ENCODE measurements around the gene USP17L29. TPM values are rescaled to one million over a fixed set of nuclear protein-coding genes. Genes with fewer than 3 reads are reported as not detected.
"Not testable (repeated sequence)": the region's sequence is repeated elsewhere in the genome, so short reads cannot be mapped to it uniquely, and the experiment has no call there.

The USP17L29 gene
- not detected for total RNA-seq (ENCODE audit: unreplicated experiment)
- long read RNA-seq = 0 reads

- H3K9me3 Mint-ChIP-seq (ENCODE audit: unreplicated experiment); H3K4me3 Mint-ChIP-seq (ENCODE audit: unreplicated experiment); H3K4me1 Mint-ChIP-seq (ENCODE audit: unreplicated experiment); H3K27me3 Mint-ChIP-seq (ENCODE audit: unreplicated experiment); DNase-seq (ENCODE audit: low spot score); H3K36me3 Mint-ChIP-seq (ENCODE audit: low read depth, unreplicated experiment); H3K27ac Mint-ChIP-seq (ENCODE audit: unreplicated experiment): not testable (repeated sequence)
These were observed at the start of gene USP17L29 for GRCh38 chr4:9353338-9353737. Gene USP17L29 (plus strand): TSS chr4:9353638. CDS start chr4:9353638, 0 bp downstream.

DNA sequence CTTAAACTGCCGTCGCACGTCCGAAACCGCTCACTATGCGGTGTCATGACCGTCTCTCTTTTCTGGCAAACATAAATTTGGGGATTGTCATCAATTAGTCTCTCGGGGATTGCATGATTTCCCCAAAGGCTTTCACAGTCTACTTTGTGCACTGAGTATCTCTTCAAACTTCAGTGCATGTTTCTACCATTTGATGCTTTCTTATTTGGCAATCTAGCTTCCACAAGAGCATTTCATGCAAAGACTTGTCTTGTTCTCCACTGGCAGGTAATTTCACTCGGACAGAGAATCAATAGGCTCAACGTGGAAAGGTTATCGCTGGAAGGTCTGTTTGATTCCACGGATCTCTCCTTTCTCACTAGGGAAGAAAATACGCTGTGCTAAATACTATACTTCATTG is 29.2 kb upstream of the USP17L29 start:
- H3K36me3 Mint-ChIP-seq (ENCODE audit: low read depth, unreplicated experiment); H3K9me3 Mint-ChIP-seq (ENCODE audit: unreplicated experiment); H3K27me3 Mint-ChIP-seq (ENCODE audit: unreplicated experiment); H3K27ac Mint-ChIP-seq (ENCODE audit: unreplicated experiment); H3K4me3 Mint-ChIP-seq (ENCODE audit: unreplicated experiment); DNase-seq (ENCODE audit: low spot score); H3K4me1 Mint-ChIP-seq (ENCODE audit: unreplicated experiment): not testable (repeated sequence)

- not testable (repeated sequence) for H3K36me3 Mint-ChIP-seq (ENCODE audit: low read depth, unreplicated experiment); DNase-seq (ENCODE audit: low spot score); H3K4me1 Mint-ChIP-seq (ENCODE audit: unreplicated experiment); H3K27me3 Mint-ChIP-seq (ENCODE audit: unreplicated experiment); H3K27ac Mint-ChIP-seq (ENCODE audit: unreplicated experiment); H3K4me3 Mint-ChIP-seq (ENCODE audit: unreplicated experiment); H3K9me3 Mint-ChIP-seq (ENCODE audit: unreplicated experiment)
These were observed 28.6 kb upstream of the USP17L29 start, which contains the start of gene USP17L24 for GRCh38 chr4:9324865-9325264. Gene USP17L24 (plus strand): TSS chr4:9325165. CDS start chr4:9325165, 0 bp downstream.

- not testable (repeated sequence) for H3K27me3 Mint-ChIP-seq (ENCODE audit: unreplicated experiment); H3K36me3 Mint-ChIP-seq (ENCODE audit: low read depth, unreplicated experiment); H3K4me1 Mint-ChIP-seq (ENCODE audit: unreplicated experiment); H3K27ac Mint-ChIP-seq (ENCODE audit: unreplicated experiment); H3K4me3 Mint-ChIP-seq (ENCODE audit: unreplicated experiment); DNase-seq (ENCODE audit: low spot score); H3K9me3 Mint-ChIP-seq (ENCODE audit: unreplicated experiment)
These were observed 23.8 kb upstream of the USP17L29 start, which contains the start of gene USP17L25 for GRCh38 chr4:9329611-9330010. Gene USP17L25 (plus strand): TSS chr4:9329911. CDS start chr4:9329911, 0 bp downstream.

DNA sequence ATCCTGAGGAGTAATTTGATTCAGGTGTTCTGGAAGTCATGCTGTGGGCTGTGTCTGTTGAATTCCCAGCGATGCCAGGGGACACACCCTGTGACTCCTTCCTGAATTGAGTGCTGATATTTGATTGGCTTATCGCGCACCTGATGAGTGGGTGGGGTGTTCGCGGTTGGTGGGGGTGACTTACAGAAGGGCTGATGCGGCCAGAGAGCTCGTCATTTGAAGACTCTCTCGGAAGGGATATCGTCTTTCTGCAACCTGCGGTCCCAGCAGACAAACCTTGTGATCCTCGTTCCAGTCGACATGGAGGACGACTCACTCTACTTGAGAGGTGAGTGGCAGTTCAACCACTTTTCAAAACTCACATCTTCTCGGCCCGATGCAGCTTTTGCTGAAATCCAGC is 19.1 kb upstream of the USP17L29 start, which contains the start of gene USP17L26:
USP17L26 (plus strand) TSS at position 301 of the 400 bp plus-strand sequence; CDS start at position 301, 0 bp downstream.
- H3K27me3 Mint-ChIP-seq (ENCODE audit: unreplicated experiment); H3K4me1 Mint-ChIP-seq (ENCODE audit: unreplicated experiment); H3K4me3 Mint-ChIP-seq (ENCODE audit: unreplicated experiment); H3K27ac Mint-ChIP-seq (ENCODE audit: unreplicated experiment); DNase-seq (ENCODE audit: low spot score); H3K36me3 Mint-ChIP-seq (ENCODE audit: low read depth, unreplicated experiment); H3K9me3 Mint-ChIP-seq (ENCODE audit: unreplicated experiment): not testable (repeated sequence)

DNA sequence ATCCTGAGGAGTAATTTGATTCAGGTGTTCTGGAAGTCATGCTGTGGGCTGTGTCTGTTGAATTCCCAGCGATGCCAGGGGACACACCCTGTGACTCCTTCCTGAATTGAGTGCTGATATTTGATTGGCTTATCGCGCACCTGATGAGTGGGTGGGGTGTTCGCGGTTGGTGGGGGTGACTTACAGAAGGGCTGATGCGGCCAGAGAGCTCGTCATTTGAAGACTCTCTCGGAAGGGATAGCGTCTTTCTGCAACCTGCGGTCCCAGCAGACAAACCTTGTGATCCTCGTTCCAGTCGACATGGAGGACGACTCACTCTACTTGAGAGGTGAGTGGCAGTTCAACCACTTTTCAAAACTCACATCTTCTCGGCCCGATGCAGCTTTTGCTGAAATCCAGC is 14.3 kb upstream of the USP17L29 start, which contains the start of gene USP17L5:
USP17L5 (plus strand) TSS at position 301 of the 400 bp plus-strand sequence; CDS start at position 301, 0 bp downstream.
- H3K36me3 Mint-ChIP-seq (ENCODE audit: low read depth, unreplicated experiment); H3K9me3 Mint-ChIP-seq (ENCODE audit: unreplicated experiment); H3K27me3 Mint-ChIP-seq (ENCODE audit: unreplicated experiment); DNase-seq (ENCODE audit: low spot score); H3K27ac Mint-ChIP-seq (ENCODE audit: unreplicated experiment); H3K4me3 Mint-ChIP-seq (ENCODE audit: unreplicated experiment); H3K4me1 Mint-ChIP-seq (ENCODE audit: unreplicated experiment): not testable (repeated sequence)

- not testable (repeated sequence) for H3K4me3 Mint-ChIP-seq (ENCODE audit: unreplicated experiment); H3K27ac Mint-ChIP-seq (ENCODE audit: unreplicated experiment); H3K9me3 Mint-ChIP-seq (ENCODE audit: unreplicated experiment)
These were observed 9.6 kb upstream of the USP17L29 start, which contains the start of gene USP17L27 for GRCh38 chr4:9343848-9344247. Gene USP17L27 (plus strand): TSS chr4:9344148. CDS start chr4:9344148, 0 bp downstream.

GRCh38 chr4:9348593-9348992 is 4.8 kb upstream of the USP17L29 start, which contains the start of gene USP17L28:
Gene USP17L28 (plus strand): TSS chr4:9348893. CDS start chr4:9348893, 0 bp downstream.
- not testable (repeated sequence) for H3K4me3 Mint-ChIP-seq (ENCODE audit: unreplicated experiment); H3K9me3 Mint-ChIP-seq (ENCODE audit: unreplicated experiment); H3K27ac Mint-ChIP-seq (ENCODE audit: unreplicated experiment); H3K27me3 Mint-ChIP-seq (ENCODE audit: unreplicated experiment); H3K4me1 Mint-ChIP-seq (ENCODE audit: unreplicated experiment); DNase-seq (ENCODE audit: low spot score); H3K36me3 Mint-ChIP-seq (ENCODE audit: low read depth, unreplicated experiment)

More at GRCh38 chr4:9343848-9344247, 9.6 kb upstream of the USP17L29 start, which contains the start of gene USP17L27:
- DNase-seq (ENCODE audit: low spot score); H3K36me3 Mint-ChIP-seq (ENCODE audit: low read depth, unreplicated experiment); H3K27me3 Mint-ChIP-seq (ENCODE audit: unreplicated experiment); H3K4me1 Mint-ChIP-seq (ENCODE audit: unreplicated experiment): not testable (repeated sequence)

DNA sequence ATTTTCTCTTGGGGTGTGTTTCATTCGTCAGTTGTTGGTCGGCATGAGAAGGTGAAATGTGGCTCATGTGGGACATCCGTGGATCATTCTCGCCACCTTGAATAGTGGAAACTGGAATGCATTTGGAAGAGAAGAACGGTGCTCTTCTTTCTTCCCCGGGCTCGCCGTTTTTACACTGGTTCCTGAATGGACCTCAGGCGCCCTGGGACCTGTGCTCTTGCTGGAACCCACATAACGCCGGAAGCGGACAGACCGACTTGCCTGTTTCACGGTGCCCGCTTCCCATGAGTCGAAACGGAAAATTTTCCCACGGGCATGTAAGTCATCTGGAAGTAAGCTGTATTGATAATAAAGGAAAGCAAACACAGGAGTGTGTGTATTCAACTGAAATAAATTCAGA is 2.6 kb upstream of the USP17L29 start:
- H3K27me3 Mint-ChIP-seq (ENCODE audit: unreplicated experiment); H3K4me3 Mint-ChIP-seq (ENCODE audit: unreplicated experiment); DNase-seq (ENCODE audit: low spot score); H3K36me3 Mint-ChIP-seq (ENCODE audit: low read depth, unreplicated experiment); H3K27ac Mint-ChIP-seq (ENCODE audit: unreplicated experiment); H3K9me3 Mint-ChIP-seq (ENCODE audit: unreplicated experiment); H3K4me1 Mint-ChIP-seq (ENCODE audit: unreplicated experiment): not testable (repeated sequence)

- not testable (repeated sequence) for H3K36me3 Mint-ChIP-seq (ENCODE audit: low read depth, unreplicated experiment); H3K27me3 Mint-ChIP-seq (ENCODE audit: unreplicated experiment); H3K9me3 Mint-ChIP-seq (ENCODE audit: unreplicated experiment); H3K27ac Mint-ChIP-seq (ENCODE audit: unreplicated experiment); DNase-seq (ENCODE audit: low spot score); H3K4me3 Mint-ChIP-seq (ENCODE audit: unreplicated experiment); H3K4me1 Mint-ChIP-seq (ENCODE audit: unreplicated experiment)
These were observed 9.4 kb downstream of the USP17L29 start, which contains the start of gene USP17L30 for GRCh38 chr4:9362829-9363228. Gene USP17L30 (plus strand): TSS chr4:9363129. CDS start chr4:9363129, 0 bp downstream.

DNA sequence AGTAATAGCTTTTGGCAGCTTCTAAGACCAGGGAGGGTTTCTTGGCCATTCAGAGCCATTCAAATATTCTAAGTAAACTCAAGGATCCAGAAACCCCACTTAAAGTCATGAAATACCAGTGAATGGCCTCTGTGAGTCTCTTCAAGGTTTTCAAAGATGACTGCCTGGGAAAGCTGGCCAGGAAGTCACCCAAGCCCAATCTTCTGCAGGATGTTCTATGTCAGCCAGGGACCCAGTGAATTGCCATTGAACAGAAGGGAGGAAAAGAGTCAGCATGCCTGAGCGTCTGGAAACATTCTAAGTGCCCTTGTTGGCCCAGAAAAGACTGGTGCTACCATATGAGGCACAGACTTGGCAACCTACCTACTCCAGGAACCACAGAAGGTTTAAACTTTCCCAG is 26.4 kb downstream of the USP17L29 start:
- H3K36me3 Mint-ChIP-seq (ENCODE audit: low read depth, unreplicated experiment); DNase-seq (ENCODE audit: low spot score); H3K27me3 Mint-ChIP-seq (ENCODE audit: unreplicated experiment); H3K27ac Mint-ChIP-seq (ENCODE audit: unreplicated experiment); H3K4me1 Mint-ChIP-seq (ENCODE audit: unreplicated experiment); H3K9me3 Mint-ChIP-seq (ENCODE audit: unreplicated experiment); H3K4me3 Mint-ChIP-seq (ENCODE audit: unreplicated experiment): not testable (repeated sequence)

Data from endothelial cell (in vitro differentiated cells).